T-helper 1 cell treated with Interleukin-12 subunit alpha and Interleukin-12 subunit beta and Interleukin-4 antibody, amounts not matched to agents 30 μg/mL and 1 μg/mL, for 36 hours (primary cell): Measurements from ENCODE around the gene DHX34.
A peak's percentile ranks its signal among the peaks of the same experiment; 100 is the strongest.
"Not testable (repeated sequence)": the region's sequence is repeated elsewhere in the genome, so short reads cannot be mapped to it uniquely, and the experiment has no call there.

Experiments used
- H3K27ac Mint-ChIP-seq: one replicate; pipeline ENCODE4 v1.8.0; 2021; ENCODE audit warnings: mild to moderate bottlenecking, mixed read lengths
- H3K27me3 Mint-ChIP-seq: one replicate; pipeline ENCODE4 v1.8.0; 2021; ENCODE audit warnings: low read depth, mixed read lengths
- H3K36me3 Mint-ChIP-seq: one replicate; pipeline ENCODE4 v1.8.0; 2021; ENCODE audit warnings: low read depth, mixed read lengths
- H3K4me1 Mint-ChIP-seq: one replicate; pipeline ENCODE4 v1.8.0; 2021; ENCODE audit warnings: low read depth, mixed read lengths
- H3K4me3 Mint-ChIP-seq: one replicate; pipeline ENCODE4 v1.8.0; 2021; ENCODE audit warnings: mild to moderate bottlenecking, moderate library complexity, mixed read lengths
- H3K9me3 Mint-ChIP-seq: one replicate; pipeline ENCODE4 v1.8.0; 2021; ENCODE audit warnings: mixed read lengths

Gene DHX34, protein sequence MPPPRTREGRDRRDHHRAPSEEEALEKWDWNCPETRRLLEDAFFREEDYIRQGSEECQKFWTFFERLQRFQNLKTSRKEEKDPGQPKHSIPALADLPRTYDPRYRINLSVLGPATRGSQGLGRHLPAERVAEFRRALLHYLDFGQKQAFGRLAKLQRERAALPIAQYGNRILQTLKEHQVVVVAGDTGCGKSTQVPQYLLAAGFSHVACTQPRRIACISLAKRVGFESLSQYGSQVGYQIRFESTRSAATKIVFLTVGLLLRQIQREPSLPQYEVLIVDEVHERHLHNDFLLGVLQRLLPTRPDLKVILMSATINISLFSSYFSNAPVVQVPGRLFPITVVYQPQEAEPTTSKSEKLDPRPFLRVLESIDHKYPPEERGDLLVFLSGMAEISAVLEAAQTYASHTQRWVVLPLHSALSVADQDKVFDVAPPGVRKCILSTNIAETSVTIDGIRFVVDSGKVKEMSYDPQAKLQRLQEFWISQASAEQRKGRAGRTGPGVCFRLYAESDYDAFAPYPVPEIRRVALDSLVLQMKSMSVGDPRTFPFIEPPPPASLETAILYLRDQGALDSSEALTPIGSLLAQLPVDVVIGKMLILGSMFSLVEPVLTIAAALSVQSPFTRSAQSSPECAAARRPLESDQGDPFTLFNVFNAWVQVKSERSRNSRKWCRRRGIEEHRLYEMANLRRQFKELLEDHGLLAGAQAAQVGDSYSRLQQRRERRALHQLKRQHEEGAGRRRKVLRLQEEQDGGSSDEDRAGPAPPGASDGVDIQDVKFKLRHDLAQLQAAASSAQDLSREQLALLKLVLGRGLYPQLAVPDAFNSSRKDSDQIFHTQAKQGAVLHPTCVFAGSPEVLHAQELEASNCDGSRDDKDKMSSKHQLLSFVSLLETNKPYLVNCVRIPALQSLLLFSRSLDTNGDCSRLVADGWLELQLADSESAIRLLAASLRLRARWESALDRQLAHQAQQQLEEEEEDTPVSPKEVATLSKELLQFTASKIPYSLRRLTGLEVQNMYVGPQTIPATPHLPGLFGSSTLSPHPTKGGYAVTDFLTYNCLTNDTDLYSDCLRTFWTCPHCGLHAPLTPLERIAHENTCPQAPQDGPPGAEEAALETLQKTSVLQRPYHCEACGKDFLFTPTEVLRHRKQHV

DNA sequence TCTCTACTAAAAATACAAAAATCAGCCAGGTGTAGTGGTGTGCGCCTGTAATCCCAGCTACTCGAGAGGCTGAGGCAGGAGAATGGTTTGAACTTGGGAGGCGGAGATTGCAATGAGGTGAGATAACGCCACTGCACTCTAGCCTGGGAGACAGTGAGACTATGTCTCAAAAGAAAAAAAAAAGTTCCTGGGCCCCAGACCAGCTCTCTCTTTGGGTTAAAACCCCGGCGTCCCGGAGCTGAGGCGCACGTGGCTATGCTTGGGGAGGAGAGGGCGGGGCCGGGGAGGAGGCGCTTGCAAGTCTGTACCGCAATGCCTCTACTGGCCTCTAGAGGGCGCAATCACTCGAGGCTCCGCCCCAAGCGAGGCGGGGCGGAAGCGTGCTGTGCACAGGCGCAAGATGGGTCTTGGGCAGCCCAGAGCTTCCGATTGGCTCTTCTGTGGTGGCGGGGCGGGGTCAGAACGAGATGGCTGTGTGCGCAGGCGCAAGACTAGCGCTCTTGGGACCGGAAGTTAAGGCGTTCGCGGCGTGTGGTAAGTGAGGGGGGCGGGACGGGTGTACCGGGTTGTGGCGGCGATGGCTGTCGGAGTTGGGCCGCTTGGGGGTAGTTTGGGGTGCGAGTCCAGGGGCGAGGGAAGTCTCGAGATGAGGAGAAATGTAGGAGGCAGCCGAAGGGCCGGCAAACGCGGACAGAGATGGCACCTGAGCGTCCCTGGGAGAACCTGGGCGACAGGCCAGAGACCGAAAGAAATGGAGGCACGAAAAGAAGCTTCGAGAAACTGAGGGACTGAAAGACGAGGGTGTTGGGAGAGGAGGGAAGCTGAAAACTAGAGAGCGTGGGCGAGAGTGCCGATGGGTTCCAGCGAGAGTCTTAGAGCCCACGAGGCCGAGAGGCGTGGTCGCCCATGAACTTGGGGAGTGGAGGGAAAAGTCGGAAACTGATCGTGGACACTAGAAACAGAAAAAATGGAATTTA is at the start of gene DHX34:
DHX34 (plus strand) TSS at position 497 of the 977 bp plus-strand sequence. CDS start 3,716 bp downstream, outside the sequence.
- Mint-ChIP-seq H3K36me3 (peaks cover 4% of the 10 kb centered on the region), H3K4me1 (peaks cover 24% of the 10 kb centered on the region), H3K9me3 (no peaks in the 10 kb centered on the region), H3K4me3 (peak within 1 kb of the TSS; percentile 99), H3K27me3 (no peaks in the 10 kb centered on the region), H3K27ac (peak within 1 kb of the TSS; percentile 95)

DNA sequence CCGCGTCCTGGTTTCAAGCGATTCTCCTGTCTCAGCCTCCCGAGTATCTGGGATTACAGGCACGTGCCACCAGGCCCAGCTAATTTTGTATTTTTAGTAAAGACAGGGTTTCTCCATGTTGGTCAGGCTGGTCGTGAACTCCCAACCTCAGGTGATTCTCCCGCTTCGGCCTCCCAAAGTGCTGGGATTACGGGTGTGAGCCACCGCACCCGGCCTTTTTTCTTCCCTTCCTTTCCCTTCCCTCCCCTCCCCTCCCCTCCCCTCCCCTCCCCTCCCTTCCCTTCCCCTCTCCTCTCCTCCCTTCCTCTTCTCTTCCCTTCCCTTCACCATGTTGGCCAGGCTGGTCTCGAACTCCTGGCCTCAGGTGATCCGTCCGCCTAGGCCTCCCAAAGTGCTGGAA is 48.2 kb upstream of the DHX34 start:
- H3K27me3 Mint-ChIP-seq, H3K9me3 Mint-ChIP-seq, H3K4me3 Mint-ChIP-seq, H3K27ac Mint-ChIP-seq, H3K4me1 Mint-ChIP-seq, H3K36me3 Mint-ChIP-seq: not testable (repeated sequence)

DNA sequence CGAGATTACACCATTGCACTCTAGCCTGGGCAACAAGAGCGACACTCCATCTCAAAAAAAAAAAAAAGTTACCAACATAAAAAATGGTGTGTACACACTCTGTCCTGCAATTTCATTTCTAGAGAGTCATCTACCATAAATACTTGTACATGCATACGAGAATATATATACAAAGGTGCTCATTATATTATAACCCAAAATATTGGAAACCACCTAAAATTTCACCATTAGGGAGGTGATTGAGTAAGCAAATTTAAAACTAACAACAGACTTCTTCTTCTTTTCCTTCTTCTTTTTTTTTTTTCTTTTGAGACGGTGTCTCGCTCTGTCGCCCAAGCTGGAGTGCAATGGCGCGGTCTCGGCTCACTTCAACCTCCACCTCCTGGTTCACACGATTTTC is 46.9 kb upstream of the DHX34 start:
- no peak overlapping the region for H3K4me3 Mint-ChIP-seq

DNA sequence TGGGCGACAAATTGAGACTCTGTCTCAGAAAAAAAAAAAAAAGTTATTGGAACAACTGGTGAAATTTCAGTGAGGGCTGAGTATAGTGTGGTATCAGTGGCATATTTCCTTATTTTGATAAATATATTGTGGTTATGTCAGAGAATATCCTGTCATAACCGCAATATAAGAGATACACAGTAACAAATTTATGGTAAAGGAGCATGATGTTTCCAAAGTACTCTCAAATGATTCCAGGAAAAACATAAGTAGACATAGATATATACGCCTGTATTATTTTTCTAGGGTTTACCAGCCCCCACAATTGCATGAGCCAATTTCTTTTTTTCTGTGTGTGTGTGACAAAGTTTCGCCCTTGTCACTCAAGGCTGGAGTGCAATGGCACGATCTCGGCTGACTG is 45.1 kb upstream of the DHX34 start:
- H3K4me3 Mint-ChIP-seq: no peak overlapping the region
- H3K9me3 Mint-ChIP-seq: no peaks in the 10 kb centered on the region
- peaks cover 6% of the 10 kb centered on the region for H3K4me1 Mint-ChIP-seq
- no peaks in the 10 kb centered on the region for H3K36me3 Mint-ChIP-seq
- H3K27ac Mint-ChIP-seq: no peak overlapping the region
- H3K27me3 Mint-ChIP-seq: peaks cover 6% of the 10 kb centered on the region

More for the DNA sequence above, 46.9 kb upstream of the DHX34 start:
- H3K27me3 Mint-ChIP-seq: peaks cover 6% of the 10 kb centered on the region
- H3K27ac Mint-ChIP-seq: no peak overlapping the region
- peaks cover 6% of the 10 kb centered on the region for H3K4me1 Mint-ChIP-seq
- H3K36me3 Mint-ChIP-seq: no peaks in the 10 kb centered on the region
- no peaks in the 10 kb centered on the region for H3K9me3 Mint-ChIP-seq

DNA sequence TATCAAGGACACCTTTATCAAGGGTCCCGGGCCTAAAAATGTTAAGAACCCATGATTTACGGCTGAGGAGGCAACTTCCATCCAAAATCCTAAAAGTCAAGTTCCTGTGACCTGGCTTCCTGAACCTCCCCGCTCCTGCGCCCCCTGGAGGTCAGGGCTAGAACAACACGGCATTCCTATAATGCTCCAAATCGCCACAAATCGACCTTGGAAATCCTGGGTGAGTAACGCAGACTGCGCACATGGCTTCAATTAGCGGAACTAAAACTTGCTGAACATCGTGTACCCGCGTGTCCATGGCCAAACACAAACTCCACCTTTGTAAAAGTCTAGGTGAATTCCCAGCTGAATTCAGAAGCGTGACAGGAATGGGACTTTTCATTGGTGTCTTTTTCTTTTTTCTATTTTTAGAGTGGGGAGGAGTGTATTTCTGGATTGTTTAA is 43.8 kb upstream of the DHX34 start:
- Mint-ChIP-seq H3K4me3 (no peak overlapping the region), H3K27me3 (peaks cover 6% of the 10 kb centered on the region), H3K27ac (no peak overlapping the region), H3K36me3 (no peaks in the 10 kb centered on the region), H3K4me1 (peaks cover 6% of the 10 kb centered on the region), H3K9me3 (no peaks in the 10 kb centered on the region)

DNA sequence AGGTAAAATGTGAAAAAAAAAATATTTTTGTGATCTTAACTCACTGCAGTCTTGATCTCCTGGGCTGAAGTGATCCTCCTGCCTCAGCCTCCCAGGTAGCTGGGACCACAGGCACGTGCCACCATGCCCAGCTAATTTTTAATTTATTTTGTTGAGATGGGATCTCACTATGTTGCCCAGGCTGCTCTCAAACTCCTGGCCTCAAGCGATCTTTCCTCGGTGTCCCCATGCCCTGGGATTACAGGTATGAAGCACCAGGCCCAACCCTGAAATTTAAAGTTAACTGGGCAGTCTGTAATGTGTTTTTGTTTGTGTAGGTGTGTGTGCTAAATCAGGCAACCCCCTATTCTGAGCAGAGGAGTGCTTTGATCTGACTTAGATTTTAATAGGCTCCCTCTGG is 42.8 kb upstream of the DHX34 start:
- no peaks in the 10 kb centered on the region for H3K9me3 Mint-ChIP-seq
- no peaks in the 10 kb centered on the region for H3K36me3 Mint-ChIP-seq
- H3K27me3 Mint-ChIP-seq: peaks cover 6% of the 10 kb centered on the region
- H3K4me3 Mint-ChIP-seq: no peak overlapping the region
- peaks cover 5% of the 10 kb centered on the region for H3K4me1 Mint-ChIP-seq
- H3K27ac Mint-ChIP-seq: no peak overlapping the region

DNA sequence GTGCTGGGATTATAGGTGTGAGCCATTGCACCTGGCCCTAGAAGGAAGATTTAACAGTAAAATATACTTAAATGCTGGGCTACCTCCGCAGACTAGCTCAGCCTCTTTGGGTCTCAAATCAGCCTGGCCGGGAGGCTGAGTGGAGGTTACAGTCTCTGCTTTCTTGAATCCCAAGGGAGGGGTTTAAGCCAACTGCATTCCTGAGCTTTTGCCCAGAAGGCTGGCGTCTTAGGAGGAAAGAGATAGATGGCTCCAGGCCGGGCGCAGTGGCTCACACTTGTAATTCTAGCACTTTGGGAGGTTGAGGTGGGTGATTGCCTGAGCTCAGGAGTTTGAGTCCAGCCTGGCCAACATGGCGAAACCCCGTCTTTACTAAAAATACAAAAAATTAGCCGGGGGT is 40.1 kb upstream of the DHX34 start:
- no peak overlapping the region for H3K27ac Mint-ChIP-seq
- H3K9me3 Mint-ChIP-seq: no peaks in the 10 kb centered on the region
- peaks cover 5% of the 10 kb centered on the region for H3K4me1 Mint-ChIP-seq
- no peaks in the 10 kb centered on the region for H3K36me3 Mint-ChIP-seq
- H3K4me3 Mint-ChIP-seq: no peak overlapping the region
- peaks cover 10% of the 10 kb centered on the region for H3K27me3 Mint-ChIP-seq

DNA sequence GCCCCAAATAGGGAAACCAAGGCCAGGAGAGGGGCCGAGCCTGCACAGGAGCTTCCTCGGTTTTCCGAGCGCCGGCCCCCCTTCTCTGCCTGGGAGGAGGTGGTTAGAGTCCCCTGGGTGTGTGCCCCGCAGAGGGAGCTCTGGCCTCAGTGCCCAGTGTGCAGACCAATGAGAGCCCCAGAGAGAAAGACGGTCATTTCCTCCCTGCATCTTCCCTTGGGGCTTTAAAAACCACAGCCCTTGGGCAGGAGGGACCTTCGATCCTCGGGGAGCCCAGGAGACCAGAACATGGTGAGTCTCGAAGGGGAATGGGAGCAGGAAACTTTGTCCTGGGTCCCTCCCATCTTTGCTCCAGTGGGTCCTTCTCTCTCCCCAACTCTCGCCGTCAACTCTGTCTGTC is 39.5 kb upstream of the DHX34 start, which contains the start of gene C5AR1:
C5AR1 (plus strand) TSS at position 254 of the 400 bp plus-strand sequence; CDS start at position 289, 35 bp downstream.
- H3K4me1 Mint-ChIP-seq: peaks cover 5% of the 10 kb centered on the region
- no peak within 1 kb of the TSS for H3K27ac Mint-ChIP-seq
- peaks cover 10% of the 10 kb centered on the region for H3K27me3 Mint-ChIP-seq
- H3K9me3 Mint-ChIP-seq: no peaks in the 10 kb centered on the region
- no peak within 1 kb of the TSS for H3K4me3 Mint-ChIP-seq
- no peaks in the 10 kb centered on the region for H3K36me3 Mint-ChIP-seq

DNA sequence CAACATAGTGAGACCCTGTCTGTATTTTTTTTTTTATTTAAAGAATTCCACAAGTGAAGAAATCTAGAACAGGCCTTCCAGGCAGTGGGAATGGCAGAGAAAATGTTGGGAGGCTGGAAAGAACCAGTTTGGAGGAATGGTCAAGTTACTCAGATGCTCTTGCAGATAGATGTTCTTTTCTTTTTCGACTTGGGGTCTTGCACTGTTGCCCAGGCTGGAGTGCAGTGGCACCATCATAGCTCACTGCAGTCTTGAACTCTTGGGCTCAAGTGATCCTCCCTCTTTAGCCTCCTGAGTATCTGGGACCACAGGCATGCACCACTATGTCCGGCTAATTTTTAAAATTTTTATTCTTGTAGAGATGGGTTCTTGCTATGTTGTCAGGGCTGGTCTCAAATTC is 38.8 kb upstream of the DHX34 start:
- peaks cover 2% of the 10 kb centered on the region for H3K4me1 Mint-ChIP-seq
- H3K27me3 Mint-ChIP-seq: peaks cover 10% of the 10 kb centered on the region
- no peaks in the 10 kb centered on the region for H3K9me3 Mint-ChIP-seq
- no peak overlapping the region for H3K4me3 Mint-ChIP-seq
- no peaks in the 10 kb centered on the region for H3K36me3 Mint-ChIP-seq
- no peak overlapping the region for H3K27ac Mint-ChIP-seq

DNA sequence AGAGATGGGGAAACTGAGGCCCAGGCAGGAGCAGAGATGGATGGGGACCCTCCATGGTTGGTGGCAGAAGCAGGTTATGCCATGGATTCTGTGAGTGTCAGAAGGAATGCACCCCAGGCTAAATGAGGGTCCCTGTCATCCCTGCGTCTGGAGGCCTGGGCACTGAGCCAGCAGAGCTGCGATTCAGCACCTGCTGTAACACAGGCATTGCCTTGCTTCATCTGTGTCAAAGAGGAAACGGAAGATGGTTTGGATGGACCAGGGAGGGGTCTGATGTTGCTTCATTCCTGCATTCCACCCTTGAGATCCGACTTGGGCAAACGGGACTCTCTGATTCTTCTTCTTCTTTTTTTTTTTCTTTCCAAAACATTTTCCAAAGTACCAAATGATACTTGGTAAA is 38.3 kb upstream of the DHX34 start:
- H3K4me1 Mint-ChIP-seq: no peaks in the 10 kb centered on the region
- no peak overlapping the region for H3K4me3 Mint-ChIP-seq
- H3K27me3 Mint-ChIP-seq: peaks cover 10% of the 10 kb centered on the region
- no peaks in the 10 kb centered on the region for H3K9me3 Mint-ChIP-seq
- H3K27ac Mint-ChIP-seq: no peak overlapping the region
- no peaks in the 10 kb centered on the region for H3K36me3 Mint-ChIP-seq

DNA sequence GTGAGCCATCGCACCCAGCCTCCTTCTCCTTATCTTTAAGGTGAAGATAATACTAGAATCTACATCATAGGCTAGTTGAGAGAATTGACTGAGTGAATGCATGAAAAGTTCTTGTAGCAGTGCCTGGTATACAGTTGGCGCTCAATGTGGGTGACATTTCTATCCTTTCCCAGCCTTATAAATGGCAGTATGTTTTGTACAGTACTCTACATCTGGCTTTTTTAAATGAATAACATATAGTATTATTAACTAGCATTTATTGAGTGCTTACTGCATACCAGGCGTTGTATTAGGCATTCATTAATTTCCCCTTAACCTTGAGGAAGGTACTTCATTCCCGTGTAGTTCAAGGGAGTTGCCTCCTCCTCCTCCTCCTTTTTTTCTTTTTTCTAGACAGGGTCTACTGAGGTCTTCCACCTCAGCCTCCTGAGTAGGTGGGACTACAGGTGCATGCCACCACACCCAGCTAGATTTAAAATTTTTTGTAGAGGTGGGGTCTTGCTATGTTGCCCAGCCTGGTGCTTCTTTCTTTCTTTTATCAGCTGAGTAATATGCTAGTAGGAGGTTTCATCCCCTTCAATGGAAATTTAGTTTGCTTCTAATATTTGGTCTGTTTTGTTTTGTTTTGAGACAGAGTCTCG is 36.6 kb upstream of the DHX34 start:
- Mint-ChIP-seq H3K9me3 (no peaks in the 10 kb centered on the region), H3K27me3 (peaks cover 10% of the 10 kb centered on the region), H3K27ac (no peak overlapping the region), H3K4me3 (no peak overlapping the region), H3K36me3 (no peaks in the 10 kb centered on the region), H3K4me1 (no peaks in the 10 kb centered on the region)

DNA sequence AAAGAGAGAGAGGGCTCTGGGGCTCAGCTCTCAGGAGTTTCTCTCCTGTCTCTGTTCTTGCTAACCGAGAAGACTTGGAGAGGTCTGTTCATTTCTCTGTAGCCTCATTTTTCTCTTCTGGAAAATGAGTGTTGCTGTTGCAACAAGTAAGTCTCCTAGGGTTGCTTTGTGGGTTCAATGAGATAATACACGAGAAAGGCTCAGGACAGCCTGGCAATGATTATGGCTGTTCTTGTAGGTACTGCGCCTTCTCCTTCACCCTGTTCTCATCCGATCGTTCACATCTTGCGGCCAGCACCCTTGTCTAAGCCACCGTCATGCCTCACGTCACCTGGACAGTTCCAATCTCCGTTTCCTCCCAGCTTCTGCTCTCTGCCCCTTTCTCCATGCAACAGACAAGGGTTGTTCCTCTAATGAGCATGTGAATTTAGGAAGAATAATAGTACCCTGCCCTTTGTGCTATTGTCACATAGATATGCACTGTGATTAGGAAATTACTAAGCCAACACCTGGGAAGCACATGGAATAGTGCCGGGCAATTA is 35.3 kb upstream of the DHX34 start:
- Mint-ChIP-seq H3K4me3 (no peak overlapping the region), H3K9me3 (no peaks in the 10 kb centered on the region), H3K4me1 (no peaks in the 10 kb centered on the region), H3K27me3 (peaks cover 10% of the 10 kb centered on the region), H3K36me3 (no peaks in the 10 kb centered on the region), H3K27ac (no peak overlapping the region)
